Smooth muscle cell (in vitro differentiated cells): ENCODE data around the gene WSCD1. TPM values are rescaled to one million over a fixed set of nuclear protein-coding genes. Genes with fewer than 3 reads are reported as not detected.

Experiments used
- DNase-seq: peaks from one replicate; lab custom pipeline; 2025; ENCODE audit not compliant: unreplicated experiment; lab: John Stamatoyannopoulos, UW
- H2AFZ ChIP-seq: fragments of 200-600 bp; sonication (generic); 2 replicates; pipeline ENCODE4 v1.6.0; 2016; ENCODE audit warnings: antibody characterized with exemption, low read depth, mild to moderate bottlenecking
- H3F3A ChIP-seq: fragments of 200-600 bp; sonication (generic); 2 replicates; pipeline ENCODE4 v1.6.0; 2017; ENCODE audit warnings: antibody characterized with exemption, low read depth
- H3K27ac ChIP-seq: fragments of 200-600 bp; sonication (generic); 2 replicates; pipeline ENCODE4 v1.5.1; 2016; ENCODE audit warnings: low read depth, mild to moderate bottlenecking
- H3K27me3 ChIP-seq: fragments of 200-600 bp; sonication (generic); 2 replicates; pipeline ENCODE4 v1.6.1; 2016; ENCODE audit warnings: low read depth, mild to moderate bottlenecking
- H3K36me3 ChIP-seq: fragments of 200-600 bp; sonication (generic); 2 replicates; pipeline ENCODE4 v1.5.1; 2016; ENCODE audit warnings: low read depth
- H3K4me1 ChIP-seq: fragments of 200-600 bp; sonication (generic); 2 replicates; pipeline ENCODE4 v1.5.1; 2016; ENCODE audit warnings: low read depth
- H3K4me2 ChIP-seq: fragments of 200-600 bp; sonication (generic); 2 replicates; pipeline ENCODE4 v1.6.0; 2016; ENCODE audit warnings: mild to moderate bottlenecking
- H3K4me3 ChIP-seq: fragments of 200-600 bp; sonication (generic); 2 replicates; pipeline ENCODE4 v1.5.1; 2016; ENCODE audit warnings: mild to moderate bottlenecking
- H3K79me2 ChIP-seq: fragments of 200-600 bp; sonication (generic); 2 replicates; pipeline ENCODE4 v1.6.0; 2016; ENCODE audit warnings: low read depth, mild to moderate bottlenecking
- H3K9ac ChIP-seq: fragments of 200-600 bp; sonication (generic); 2 replicates; pipeline ENCODE4 v1.6.0; 2016; ENCODE audit warnings: low read depth
- H3K9me3 ChIP-seq: fragments of 200-600 bp; sonication (generic); replicated peaks from 2 replicates; pipeline ENCODE4 v1.5.1; 2016; ENCODE audit warnings: low read depth
- H4K20me1 ChIP-seq: fragments of 200-600 bp; sonication (generic); 2 replicates; pipeline ENCODE4 v1.6.0; 2016; ENCODE audit warnings: low read depth
- WGBS: methylation state at CpG from one replicate; pipeline ENCODE4 v1.1.7; 2016; ENCODE audit warnings: low lambda C conversion rate; 5-methylcytosine and 5-hydroxymethylcytosine counted together
- polyA plus RNA-seq: library from polyadenylated mRNA; unstranded; fragments of >200 nt; fragmentation: Nextera tagmentation; extraction: Ambion mirVana; gene quantifications from 2 replicates; pipeline ENCODE4 v1.2.1, GENCODE V29; 2016
- total RNA-seq: library from RNA; depleted of rRNA; stranded (reverse); fragments of >200 nt; gene quantifications from 2 replicates; pipeline ENCODE4 v1.2.3, GENCODE V29; 2014
- TF ChIP-seq, protein P1 (sequence below): fragments of 200-600 bp; sonication (generic); IDR thresholded peaks from 2 replicates; pipeline ENCODE4 v1.5.1; 2017; ENCODE audit warnings: borderline replicate concordance, mild to moderate bottlenecking, antibody characterized with exemption; ENCODE audit not compliant: insufficient read depth, poor library complexity, severe bottlenecking

WSCD1 gene
- total and polyA plus RNA-seq, 2 experiments from 2014 or later, result 0.18 TPM

GRCh38 chr17:6106212-6106611, 36.0 kb downstream of the WSCD1 start:
- Histone ChIP-seq H3K4me3 (no peak overlapping the region), H3K9me3 (no peaks in the 10 kb centered on the region), H3K4me1 (no peaks in the 10 kb centered on the region), H4K20me1 (no peaks in the 10 kb centered on the region), H3K4me2 (no peak overlapping the region), H3K9ac (no peak overlapping the region), H3F3A (no peaks in the 10 kb centered on the region), H3K27ac (no peak overlapping the region), H3K79me2 (no peaks in the 10 kb centered on the region), H3K36me3 (no peaks in the 10 kb centered on the region), H2AFZ (no peak overlapping the region), H3K27me3 (peaks cover 18% of the 10 kb centered on the region)
- TF ChIP-seq, protein P1, sequence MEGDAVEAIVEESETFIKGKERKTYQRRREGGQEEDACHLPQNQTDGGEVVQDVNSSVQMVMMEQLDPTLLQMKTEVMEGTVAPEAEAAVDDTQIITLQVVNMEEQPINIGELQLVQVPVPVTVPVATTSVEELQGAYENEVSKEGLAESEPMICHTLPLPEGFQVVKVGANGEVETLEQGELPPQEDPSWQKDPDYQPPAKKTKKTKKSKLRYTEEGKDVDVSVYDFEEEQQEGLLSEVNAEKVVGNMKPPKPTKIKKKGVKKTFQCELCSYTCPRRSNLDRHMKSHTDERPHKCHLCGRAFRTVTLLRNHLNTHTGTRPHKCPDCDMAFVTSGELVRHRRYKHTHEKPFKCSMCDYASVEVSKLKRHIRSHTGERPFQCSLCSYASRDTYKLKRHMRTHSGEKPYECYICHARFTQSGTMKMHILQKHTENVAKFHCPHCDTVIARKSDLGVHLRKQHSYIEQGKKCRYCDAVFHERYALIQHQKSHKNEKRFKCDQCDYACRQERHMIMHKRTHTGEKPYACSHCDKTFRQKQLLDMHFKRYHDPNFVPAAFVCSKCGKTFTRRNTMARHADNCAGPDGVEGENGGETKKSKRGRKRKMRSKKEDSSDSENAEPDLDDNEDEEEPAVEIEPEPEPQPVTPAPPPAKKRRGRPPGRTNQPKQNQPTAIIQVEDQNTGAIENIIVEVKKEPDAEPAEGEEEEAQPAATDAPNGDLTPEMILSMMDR, result no peak
- no peak for DNase-seq
- 90% methylated on average over 2 of the region's 2 CpGs for WGBS

GRCh38 chr17:6107791-6108190, 37.6 kb downstream of the WSCD1 start:
- no peaks in the 10 kb centered on the region for H3K9me3 ChIP-seq
- H3F3A ChIP-seq, result no peaks in the 10 kb centered on the region
- H3K36me3 ChIP-seq, result no peaks in the 10 kb centered on the region
- H3K79me2 ChIP-seq, result no peaks in the 10 kb centered on the region
- peaks cover 2% of the 10 kb centered on the region for H3K27me3 ChIP-seq
- WGBS, result 83% methylated on average over 12 of the region's 12 CpGs
- TF ChIP-seq, protein P1, result no peak
- H3K4me2 ChIP-seq, result no peak overlapping the region
- no peaks in the 10 kb centered on the region for H4K20me1 ChIP-seq
- H2AFZ ChIP-seq, result no peak overlapping the region
- no peak overlapping the region for H3K27ac ChIP-seq
- H3K9ac ChIP-seq, result no peak overlapping the region
- no peak overlapping the region for H3K4me3 ChIP-seq
- no peaks in the 10 kb centered on the region for H3K4me1 ChIP-seq
- DNase-seq, result no peak

DNA sequence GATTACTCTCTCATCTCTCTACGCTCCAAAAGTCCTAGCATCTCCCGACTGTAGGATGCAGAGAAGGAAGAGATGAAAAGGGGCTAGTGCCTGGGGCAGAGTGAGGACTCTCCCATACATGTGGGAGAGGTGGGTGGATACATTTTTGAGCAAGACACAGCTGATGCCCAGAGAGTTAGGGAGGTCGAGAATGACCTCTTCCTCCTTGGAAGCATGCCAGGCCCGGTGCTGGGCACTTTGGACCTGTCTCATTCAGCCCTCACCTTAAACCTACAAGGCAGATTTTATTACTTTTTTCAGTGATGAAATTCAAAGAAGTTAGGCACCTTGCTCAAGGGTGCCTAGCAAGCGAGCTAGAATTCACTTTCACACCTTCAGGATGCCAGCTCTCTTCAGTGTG, 38.2 kb downstream of the WSCD1 start:
- H3K4me2 ChIP-seq, result no peak overlapping the region
- no peak overlapping the region for H3K27ac ChIP-seq
- no peak overlapping the region for H3K4me3 ChIP-seq
- TF ChIP-seq, protein P1, result no peak
- H3K79me2 ChIP-seq, result no peaks in the 10 kb centered on the region
- H3K9ac ChIP-seq, result no peak overlapping the region
- H3K36me3 ChIP-seq, result no peaks in the 10 kb centered on the region
- H3K4me1 ChIP-seq, result no peaks in the 10 kb centered on the region
- no peak for DNase-seq
- H4K20me1 ChIP-seq, result no peaks in the 10 kb centered on the region
- no peak overlapping the region for H2AFZ ChIP-seq
- no peaks in the 10 kb centered on the region for H3K9me3 ChIP-seq
- 88% methylated on average over 5 of the region's 5 CpGs for WGBS
- H3F3A ChIP-seq, result no peaks in the 10 kb centered on the region
- H3K27me3 ChIP-seq, result no peaks in the 10 kb centered on the region

- whole genome bisulfite sequencing, result 87% methylated on average over 5 of the region's 5 CpGs
- no peak for DNase-seq
- Histone ChIP-seq H3K36me3 (no peaks in the 10 kb centered on the region), H3K79me2 (no peaks in the 10 kb centered on the region), H3K4me3 (no peak overlapping the region), H3K4me1 (no peaks in the 10 kb centered on the region), H3K9me3 (no peaks in the 10 kb centered on the region), H3K27me3 (no peaks in the 10 kb centered on the region), H3K4me2 (no peak overlapping the region), H3K9ac (no peak overlapping the region), H3F3A (no peaks in the 10 kb centered on the region), H3K27ac (no peak overlapping the region), H2AFZ (no peak overlapping the region), H4K20me1 (no peaks in the 10 kb centered on the region)
- TF ChIP-seq, protein P1, result no peak
Measured at GRCh38 chr17:6108987-6109386, 38.8 kb downstream of the WSCD1 start.
